Measurements from ENCODE around the gene ZNF598.

The ZNF598 gene

DNA sequence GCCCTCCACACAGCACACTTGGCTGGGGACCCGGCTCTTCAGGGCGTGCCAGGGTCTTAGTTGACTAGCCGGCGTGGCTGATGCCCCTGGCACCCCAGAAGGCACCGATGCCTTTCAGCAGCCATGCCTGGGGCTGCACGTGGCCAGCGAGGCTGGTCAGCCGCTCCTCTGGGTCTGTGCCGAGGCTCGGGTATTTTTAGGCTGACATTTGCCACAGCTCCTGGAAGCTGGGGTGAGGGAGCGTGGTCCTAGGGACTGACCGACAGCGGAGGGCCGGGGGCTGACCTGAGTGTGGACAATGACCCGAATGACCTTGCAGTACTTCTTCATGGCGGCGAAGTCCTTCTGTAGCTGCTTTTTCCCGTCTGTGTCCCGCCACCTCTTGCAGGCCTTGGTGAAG, 59.1 kb downstream of the ZNF598 start:
- TF ChIP-seq YY1 (IDR thresholded peaks at IDR 0.05; ENCODE audit: insufficient read depth, insufficient read length) (no peak), SUZ12 (IDR thresholded peaks at IDR 0.05; ENCODE audit: extremely low read depth, insufficient read depth, insufficient read length) (no peak), ZNF274 (IDR thresholded peaks at IDR 0.05; ENCODE audit: low read depth, low read length) (no peak)
- Histone ChIP-seq H3K9me3 (ENCODE audit: insufficient read depth, low read length) (no peaks in the 10 kb centered on the region), H3K4me1 (ENCODE audit: insufficient read depth, insufficient read length) (peaks cover 16% of the 10 kb centered on the region), H3K36me3 (ENCODE audit: insufficient read depth, insufficient read length, low read length) (no peaks in the 10 kb centered on the region), H3K9ac (ENCODE audit: insufficient read length, low read depth) (no peak overlapping the region), H3K27me3 (ENCODE audit: insufficient read depth, insufficient read length) (no peaks in the 10 kb centered on the region), H3K4me3 (ENCODE audit: insufficient read length, low read depth) (no peak overlapping the region)
- no peak for DNase-seq (ENCODE audit: low read depth, low spot score)

DNA sequence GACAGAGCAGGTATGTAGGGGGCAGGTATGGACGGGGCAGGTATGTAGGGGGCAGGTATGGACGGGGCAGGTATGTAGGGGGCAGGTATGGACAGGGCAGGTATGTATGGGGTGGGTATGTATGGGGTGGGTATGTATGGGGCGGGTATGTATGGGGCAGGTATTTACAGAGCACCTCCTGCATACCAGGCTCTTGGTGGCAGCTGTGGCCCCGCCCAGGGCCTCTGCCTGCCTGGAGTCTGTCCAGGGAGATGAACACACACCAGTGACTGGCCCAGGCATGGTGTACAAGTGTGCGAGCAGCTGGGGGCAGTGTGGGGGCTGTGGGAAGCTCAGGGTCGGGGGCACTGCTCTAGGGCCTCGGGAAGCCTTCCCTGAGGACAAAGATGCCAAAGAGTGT, 59.6 kb downstream of the ZNF598 start:
- no peaks in the 10 kb centered on the region for H3K27me3 ChIP-seq (ENCODE audit: insufficient read depth, insufficient read length)
- TF ChIP-seq ZNF274 (IDR thresholded peaks at IDR 0.05; ENCODE audit: low read depth, low read length) (no peak), SUZ12 (IDR thresholded peaks at IDR 0.05; ENCODE audit: extremely low read depth, insufficient read depth, insufficient read length) (no peak), YY1 (IDR thresholded peaks at IDR 0.05; ENCODE audit: insufficient read depth, insufficient read length) (no peak)
- H3K36me3 ChIP-seq (ENCODE audit: insufficient read depth, insufficient read length, low read length) = no peaks in the 10 kb centered on the region
- no peak for DNase-seq (ENCODE audit: low read depth, low spot score)
- H3K4me1 ChIP-seq (ENCODE audit: insufficient read depth, insufficient read length) = peaks cover 18% of the 10 kb centered on the region
- H3K9me3 ChIP-seq (ENCODE audit: insufficient read depth, low read length) = no peaks in the 10 kb centered on the region
- H3K4me3 ChIP-seq (ENCODE audit: insufficient read length, low read depth) = no peak overlapping the region
- no peak overlapping the region for H3K9ac ChIP-seq (ENCODE audit: insufficient read length, low read depth)

GRCh38 chr16:1949507-1949906, 60.1 kb downstream of the ZNF598 start:
- Histone ChIP-seq H3K4me1 (ENCODE audit: insufficient read depth, insufficient read length) (peaks cover 15% of the 10 kb centered on the region), H3K9me3 (ENCODE audit: insufficient read depth, low read length) (no peaks in the 10 kb centered on the region), H3K36me3 (ENCODE audit: insufficient read depth, insufficient read length, low read length) (no peaks in the 10 kb centered on the region), H3K9ac (ENCODE audit: insufficient read length, low read depth) (no peak overlapping the region), H3K4me3 (ENCODE audit: insufficient read length, low read depth) (no peak overlapping the region), H3K27me3 (ENCODE audit: insufficient read depth, insufficient read length) (no peaks in the 10 kb centered on the region)
- no peak for DNase-seq (ENCODE audit: low read depth, low spot score)
- no peak for TF ChIP-seq ZNF274 (IDR thresholded peaks at IDR 0.05; ENCODE audit: low read depth, low read length)
- no peak for TF ChIP-seq SUZ12 (IDR thresholded peaks at IDR 0.05; ENCODE audit: extremely low read depth, insufficient read depth, insufficient read length)
- no peak for TF ChIP-seq YY1 (IDR thresholded peaks at IDR 0.05; ENCODE audit: insufficient read depth, insufficient read length)
